HUDEP-2 (cell line): ENCODE measurements around the gene BBIP1.

ENCODE experiments used
- DNase-seq, 76 experiments: peaks; one replicate each; lab custom pipeline; 2025; ENCODE audit not compliant: unreplicated experiment in 76 of 76; lab: John Stamatoyannopoulos, UW

Gene BBIP1, protein sequence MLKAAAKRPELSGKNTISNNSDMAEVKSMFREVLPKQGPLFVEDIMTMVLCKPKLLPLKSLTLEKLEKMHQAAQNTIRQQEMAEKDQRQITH

DNA sequence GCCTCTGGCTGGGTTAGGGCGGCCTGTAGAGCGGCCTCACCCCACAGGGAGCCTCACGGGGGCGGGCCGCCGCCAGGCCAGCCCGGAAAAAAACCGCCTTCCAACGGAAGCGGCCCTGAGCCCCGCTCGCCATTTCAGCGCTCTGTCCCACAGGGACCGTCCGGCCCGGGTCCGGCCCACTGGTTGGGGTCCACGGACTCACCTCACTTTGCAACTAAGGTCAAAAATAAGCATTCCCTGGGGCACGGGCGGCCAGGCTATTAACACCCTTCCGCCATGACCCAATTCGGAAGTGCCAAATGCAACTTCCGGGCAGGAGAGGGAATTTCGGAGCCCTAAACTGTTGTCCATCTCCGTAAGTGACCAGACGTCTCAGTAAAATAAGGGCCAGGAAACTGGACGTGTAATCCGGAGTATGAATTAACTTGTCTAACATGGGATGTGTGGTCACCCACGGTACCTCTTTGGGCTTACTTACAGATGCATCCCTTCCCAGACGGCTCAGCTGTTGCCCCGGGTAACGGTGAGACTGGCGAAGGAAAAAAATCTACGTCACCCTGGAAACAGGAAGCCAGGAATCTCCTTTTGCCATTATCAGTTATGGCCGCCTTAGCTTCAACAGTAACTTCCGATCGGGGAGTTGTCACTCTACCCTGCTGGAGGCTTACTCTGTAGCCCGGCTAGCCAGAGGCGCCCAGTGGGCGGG, at the start of gene BBIP1:
Gene BBIP1, minus strand, starts transcription at position 538 of the 706 bp plus-strand sequence. CDS start 1,023 bp downstream, outside the sequence.
- DNase-seq, result peak in 53 of 76 experiments; percentile 21 to 100 (median 97)

DNA sequence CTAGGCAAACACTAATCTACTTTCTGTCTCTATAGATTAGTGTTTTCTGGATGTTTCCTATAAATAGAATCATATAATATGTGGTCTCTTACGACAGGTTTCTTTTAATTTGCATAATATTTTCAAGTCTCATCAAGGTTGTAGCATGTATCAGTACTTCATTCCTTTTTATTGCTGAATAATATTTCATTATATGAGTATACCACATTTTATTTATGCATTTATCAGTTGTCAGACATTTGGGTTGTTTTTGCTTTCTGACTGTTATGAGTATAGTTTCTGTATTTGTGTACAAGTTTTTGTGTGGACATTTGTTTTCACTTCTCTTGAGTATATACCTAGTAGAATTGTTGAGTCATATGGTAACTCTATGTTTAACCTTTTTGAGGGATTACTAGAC, 48.7 kb upstream of the BBIP1 start:
- no peak for DNase-seq

DNA sequence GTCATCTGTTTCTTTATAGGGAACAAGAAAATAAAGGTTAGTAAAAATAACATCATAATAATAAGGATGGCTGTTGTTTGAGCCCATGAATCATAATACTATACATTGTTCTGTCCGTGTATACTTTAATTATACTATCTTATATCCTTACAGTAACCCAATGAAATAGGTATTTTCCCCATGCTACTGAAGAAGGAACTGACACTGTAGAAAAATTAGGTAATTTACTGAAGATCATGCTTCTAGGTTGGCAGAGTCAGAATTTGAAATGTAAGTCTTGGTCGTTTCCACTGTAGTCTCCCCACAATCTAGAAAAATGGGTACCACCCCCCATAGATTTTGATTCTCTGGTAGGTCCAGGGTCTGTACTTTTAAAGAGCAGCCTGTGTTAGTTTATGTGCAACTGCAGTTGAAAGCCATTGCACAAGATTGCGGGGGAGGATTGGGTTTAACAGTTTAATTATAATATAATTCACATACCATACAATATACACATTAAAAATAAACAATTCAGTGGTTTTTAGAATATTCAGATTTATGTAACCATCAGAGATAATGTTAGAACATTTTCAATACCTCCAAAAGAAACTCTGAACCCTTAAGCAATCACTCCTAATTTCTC, 48.1 kb upstream of the BBIP1 start:
- no peak for DNase-seq

DNA sequence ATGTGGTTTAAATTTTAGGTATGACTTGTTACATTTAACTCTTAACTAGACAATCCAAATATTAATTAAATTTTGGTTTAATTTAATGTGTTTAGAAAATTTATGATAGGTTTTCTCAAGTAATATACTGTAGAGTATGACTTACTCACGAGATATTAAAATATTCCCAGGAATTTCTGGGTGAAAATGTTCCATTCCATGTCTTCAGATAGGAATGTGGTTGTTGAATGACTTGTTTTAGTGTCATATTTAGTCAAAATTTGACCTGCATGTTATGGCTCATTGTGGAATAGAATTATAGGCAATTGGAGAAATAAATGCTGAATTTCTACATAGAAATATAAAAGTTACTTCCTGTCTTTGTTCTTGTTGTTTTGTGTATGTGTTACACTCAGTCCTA, 47.2 kb upstream of the BBIP1 start:
- DNase-seq, result no peak

DNA sequence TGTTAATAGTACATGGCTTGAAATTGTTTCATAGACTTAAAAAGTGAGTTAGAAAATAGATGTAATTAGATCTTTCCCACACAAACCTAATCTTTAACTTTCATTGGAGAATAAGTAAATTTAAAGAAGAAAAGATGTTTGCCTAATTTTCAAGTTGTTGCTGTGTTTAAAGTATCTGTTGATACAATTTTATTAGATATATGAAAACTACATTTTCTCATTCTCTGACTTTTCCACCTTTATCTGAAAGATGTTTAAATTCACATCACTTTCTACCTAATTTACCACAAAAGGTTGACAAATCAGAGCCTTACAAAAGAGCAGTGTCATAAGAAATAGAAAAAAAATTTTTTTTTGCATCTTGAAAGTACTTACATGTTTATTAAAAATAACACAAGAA, 46.2 kb upstream of the BBIP1 start:
- DNase-seq, result no peak

DNA sequence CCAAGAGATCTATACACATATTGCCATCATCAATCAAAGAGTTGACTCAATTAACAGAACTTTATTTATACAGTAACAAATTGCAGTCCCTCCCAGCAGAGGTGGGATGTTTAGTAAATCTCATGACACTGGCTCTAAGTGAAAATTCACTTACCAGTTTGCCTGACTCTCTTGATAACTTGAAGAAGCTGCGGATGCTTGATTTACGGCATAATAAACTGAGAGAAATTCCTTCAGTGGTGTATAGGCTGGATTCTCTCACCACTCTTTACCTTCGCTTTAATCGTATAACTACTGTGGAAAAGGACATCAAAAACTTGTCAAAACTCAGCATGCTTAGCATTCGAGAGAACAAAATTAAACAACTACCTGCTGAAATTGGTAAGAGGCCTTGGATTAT, 45.7 kb upstream of the BBIP1 start:
- no peak for DNase-seq

DNA sequence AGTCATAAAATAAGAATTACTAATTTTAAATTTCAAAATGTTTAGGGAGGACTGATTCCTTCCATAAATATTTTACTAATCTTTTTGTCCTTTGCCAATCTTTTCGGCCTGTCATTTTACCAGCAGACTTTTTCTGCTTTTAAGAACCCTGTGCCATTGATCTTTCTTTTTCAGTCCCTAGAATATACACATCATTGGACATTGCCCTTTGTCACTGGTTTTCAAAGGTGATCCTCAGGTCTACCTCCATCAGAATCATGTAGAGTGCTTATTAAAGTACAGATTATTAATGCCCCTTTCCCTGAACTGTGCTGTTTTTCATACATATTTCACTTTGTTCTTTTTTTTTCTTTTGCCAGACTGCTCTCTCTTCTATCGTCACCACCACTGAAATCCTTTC, 44.2 kb upstream of the BBIP1 start:
- no peak for DNase-seq

DNA sequence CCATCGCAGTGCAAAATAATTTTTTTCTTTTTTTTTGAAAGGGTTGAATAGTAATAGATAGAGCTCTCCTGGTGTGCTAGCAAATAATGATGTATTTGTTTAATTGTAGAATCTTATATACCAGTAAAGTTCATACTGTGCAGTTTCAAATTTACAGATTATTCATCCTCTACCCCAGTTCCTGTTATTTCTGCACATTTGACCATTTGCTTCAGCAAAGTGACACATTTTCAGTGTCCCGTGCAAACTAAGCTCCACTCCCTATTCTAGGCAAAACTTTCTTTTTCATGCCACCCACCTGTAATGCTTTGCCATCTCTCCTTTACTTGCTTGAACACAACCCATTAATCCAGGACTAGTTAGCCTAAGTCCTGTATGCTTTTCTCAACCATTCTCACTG, 43.5 kb upstream of the BBIP1 start:
- no peak for DNase-seq

DNA sequence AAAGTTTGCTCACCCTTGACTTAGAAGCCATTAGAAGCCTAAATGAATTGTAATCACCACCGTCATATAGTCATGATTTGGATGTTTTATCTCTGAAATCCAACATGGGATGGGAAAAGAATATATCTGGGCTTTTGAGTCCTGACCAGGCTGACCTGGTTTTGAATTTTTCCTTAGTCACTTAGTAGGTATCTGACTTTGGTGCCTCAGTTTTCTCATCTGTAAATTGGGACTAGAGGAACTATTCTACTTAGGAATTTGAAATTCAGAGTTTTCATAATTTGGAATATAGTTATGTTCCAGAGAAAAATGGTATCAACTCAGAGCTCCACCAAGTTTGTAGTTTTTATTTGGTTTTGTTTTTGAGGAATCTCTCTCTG, 41.3 kb upstream of the BBIP1 start:
- DNase-seq, result no peak

DNA sequence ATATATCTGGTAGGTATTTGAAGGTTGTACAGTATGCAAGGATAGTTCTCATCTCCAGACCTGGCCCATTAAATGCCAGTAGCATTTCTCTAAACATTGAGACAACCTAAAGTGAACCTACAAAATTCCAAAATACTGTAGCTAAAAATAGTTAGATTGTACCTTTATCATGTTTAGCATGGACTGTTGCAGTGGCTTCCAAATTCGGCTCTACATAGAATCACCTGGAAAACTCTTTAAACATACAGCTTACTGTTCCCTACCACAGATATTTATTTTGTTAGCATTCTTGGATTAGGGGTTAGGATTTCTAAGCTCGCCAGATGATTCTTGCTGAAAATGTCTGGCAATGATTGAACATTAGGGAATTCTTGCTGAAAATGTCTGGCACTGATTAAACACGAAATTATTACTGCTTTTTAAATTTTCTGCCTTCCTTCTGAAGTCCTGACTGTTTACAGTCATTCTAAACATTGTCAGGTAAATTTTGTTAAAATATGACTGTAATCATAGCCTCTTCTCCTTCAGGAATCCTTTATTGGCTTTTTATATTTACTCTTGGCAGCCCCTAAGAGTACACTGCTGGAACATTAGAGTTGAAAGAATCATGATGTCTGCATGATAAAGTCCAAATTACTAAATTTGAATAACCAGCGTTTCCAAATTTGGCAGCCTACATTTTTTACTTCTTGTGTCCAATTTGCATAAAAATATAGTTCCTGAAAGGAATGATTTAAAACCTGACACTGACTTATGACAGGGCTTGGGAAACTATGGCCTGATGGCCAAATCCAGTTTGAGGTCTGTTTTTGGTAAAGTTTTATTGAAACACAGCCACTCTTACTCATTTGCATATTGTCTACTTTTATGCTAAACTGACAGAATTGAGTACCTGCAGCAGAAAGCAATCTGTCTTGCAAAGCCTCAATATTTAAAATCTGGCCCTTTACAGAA, 40.7 kb upstream of the BBIP1 start:
- no peak for DNase-seq

DNA sequence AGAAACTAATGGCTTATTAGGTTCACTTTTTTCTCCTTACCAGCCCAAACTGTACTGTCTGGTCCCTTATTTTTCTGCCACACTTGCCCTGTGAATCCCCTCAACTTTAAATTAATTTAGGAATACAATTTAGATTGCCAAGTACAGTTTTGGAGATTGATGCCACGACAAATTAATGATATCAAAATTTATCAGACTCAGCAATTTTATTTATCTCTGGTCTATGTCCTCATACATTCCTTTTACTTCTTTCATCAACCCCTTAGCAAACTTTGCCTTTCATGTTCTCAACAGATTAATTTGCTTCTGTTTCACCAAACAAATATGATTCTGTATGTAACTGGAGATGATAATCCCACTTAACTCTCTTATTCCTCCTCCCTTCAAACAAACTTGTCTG, 38.6 kb upstream of the BBIP1 start:
- DNase-seq, result no peak

DNA sequence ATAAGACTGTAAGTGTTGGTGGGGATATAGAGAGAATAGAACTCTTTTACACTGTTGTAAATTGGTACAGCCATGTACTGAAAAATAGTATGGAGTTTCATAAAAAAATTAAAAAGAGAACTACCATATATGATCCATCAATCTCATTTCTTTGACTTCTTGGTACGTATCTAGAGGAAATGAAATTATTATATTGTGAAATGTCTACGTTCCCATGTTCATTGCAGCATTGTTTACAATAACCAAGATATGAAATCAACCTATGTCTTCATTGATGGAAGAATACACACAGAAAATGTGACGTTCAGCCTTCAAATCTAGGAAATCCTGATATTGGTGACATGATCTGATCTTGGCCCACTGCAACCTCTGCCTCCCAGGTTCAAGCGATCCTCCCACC, 32.4 kb upstream of the BBIP1 start:
- no peak for DNase-seq

DNA sequence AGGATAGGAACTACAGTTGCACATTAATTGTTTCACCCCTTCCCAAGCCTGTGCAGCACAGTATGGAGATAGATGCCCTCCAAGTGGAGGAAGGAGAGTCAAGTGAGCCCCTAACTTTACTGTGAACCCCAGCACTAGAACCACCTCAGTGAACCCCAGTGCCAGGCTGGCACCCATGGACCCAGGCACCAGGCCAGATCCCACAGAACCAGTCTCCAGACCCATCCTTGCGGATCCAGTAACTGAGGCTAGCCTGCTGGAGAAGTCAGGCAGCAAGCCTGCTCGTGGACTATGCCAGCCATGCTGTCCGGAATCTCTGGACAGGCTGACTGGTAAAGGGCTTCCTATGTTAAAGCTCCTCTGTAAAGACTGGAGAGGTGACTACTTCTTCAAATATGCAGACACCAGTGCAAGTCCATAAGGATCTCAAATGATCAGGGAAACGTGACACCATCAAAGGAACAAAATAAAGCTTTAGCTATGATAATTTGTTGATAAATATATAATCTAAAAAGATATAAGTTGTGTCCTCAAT, 28.1 kb upstream of the BBIP1 start:
- DNase-seq, result no peak

DNA sequence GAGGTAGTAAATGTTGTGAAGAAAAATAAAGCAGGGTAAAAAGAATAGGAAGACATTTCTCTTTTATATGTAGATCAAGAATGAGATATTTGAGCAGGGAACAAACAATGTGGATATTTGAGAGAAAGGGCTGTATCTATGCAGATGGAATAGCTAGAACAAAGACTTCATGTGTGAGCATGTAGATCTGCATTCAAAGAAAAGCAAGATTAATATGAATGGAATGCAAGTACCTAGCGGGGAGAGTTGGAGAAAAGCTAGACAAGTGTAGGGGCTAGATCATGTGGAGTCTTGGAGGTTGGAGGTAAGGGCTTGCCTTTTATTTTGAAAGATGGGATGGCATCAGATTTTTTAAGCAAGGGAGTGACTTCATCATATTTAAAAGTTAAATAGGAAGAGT, 27.5 kb upstream of the BBIP1 start:
- no peak for DNase-seq

DNA sequence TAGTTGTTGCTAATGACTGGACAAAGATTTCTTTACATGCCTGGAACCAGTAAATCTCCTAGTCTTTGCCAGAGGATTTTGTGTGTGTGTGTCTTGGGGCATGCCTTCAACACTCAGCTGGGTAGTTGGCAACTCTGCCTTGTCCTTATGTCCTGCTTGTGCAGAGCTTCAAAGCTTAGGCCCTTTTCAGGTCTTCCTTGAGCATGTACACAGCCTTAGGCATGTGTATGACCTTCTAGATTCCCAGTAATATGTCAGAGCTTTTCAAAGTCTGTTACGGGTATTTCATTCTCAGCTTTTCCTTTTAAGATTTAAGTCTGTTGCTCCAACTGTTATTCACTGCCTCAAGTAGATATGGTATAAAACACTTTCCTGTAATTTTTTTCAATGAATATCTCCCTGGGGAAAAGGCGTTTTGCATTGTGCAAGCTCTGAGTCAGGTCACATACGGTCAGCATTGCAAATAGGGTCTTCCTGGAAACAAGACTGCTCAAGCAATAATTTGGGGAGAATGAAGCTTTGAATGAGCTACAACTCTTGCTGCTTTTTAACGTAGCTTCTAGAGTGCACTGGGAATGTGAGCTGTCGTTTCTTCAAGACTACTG, 25.9 kb upstream of the BBIP1 start:
- DNase-seq, result no peak

DNA sequence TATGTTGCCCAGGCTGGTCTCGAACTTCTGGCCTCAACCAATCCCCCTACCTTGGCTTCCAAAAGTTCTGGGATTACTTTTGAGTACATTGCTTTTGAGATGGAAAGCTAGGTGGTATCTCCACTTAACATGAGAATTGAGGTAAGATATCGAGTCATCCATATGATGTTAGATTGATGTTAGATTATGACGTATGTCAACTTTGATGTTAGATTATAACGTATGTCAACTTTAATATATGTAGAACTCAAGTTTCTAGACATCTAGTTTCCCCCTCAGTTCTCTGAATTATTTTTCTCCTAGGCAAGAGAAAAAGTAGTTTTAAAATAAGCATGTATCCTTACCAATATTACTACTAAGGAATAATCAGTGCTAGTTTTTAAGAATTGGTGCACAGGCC, 20.4 kb upstream of the BBIP1 start:
- DNase-seq, result no peak

DNA sequence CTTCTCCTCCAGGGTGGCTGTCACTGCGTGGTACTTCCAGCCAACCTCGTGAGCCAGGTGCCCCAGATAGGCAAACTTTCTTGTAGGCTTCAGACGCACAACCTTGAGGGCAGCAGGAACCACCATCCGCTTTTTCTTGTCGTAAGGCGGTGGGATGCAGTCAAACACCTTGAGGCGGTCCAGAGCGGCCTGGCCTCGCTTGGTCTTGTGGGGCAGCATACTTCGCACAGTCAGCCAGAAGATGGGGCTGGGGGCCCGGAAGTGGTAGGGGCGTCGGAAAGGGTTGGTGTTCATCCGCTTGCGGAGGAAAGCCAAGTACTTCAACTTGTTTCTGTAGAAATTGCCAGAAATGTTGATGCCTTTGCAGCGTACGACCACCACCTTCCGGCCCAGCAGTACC, 17.8 kb upstream of the BBIP1 start:
- no peak for DNase-seq

DNA sequence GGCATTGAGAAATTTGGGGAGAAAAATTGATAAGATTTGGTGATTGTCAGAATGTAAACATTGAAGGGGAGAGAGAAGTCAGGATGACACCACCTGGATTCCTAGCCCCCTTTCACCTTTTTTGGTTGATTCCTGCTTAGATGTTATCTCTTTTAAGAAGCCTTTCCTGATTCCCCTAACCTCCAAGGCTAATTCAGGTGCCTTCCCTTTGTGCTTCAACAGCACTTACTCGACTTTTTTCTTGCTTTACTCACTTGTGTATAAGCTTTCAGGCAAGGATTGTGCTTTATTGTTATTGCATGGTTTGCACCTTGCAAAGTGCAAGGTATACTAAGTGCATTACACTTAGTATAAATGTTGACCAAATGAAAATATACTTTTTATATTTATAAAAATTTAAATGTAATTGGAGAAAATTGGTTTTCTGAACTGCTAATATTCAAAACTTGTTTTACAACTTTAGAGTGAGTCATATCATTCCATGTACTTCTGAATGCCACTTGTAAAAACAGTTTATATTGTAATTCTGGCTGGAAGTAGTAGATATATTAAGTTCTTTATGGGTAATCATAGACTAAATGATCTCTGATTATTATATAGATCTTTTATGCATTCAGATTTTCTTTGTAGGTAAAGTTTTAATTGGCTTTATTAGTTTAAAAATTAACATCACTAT, 13.7 kb upstream of the BBIP1 start:
- DNase-seq, result no peak

DNA sequence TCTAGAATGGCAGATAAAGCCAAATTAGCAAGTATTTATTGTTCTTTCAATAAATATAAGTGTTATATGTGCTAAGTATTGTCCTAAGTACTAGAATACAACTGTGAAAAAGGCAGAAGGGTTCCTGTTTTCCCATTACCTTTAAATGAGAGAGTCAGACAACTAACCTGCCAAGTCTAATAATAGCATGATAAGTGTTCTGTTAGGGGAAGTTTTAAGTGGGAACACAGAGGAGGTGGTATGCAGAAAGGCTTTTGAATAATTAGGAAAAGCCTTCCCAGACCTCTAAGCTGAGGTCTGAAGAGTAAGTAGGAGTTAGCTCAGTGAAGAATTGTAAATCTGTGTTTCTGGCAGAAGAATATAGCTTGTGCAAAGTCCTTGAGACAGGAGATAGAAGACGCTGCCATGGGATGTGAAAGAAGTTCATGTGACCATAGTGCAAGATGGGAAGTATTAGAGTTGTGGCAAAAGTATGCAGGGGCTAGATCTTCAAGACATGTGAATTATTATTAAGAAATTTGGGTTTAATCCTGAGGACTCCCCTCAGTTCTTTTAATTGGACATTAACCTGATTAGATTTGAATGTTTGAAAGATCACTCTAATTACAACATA, 12.9 kb upstream of the BBIP1 start:
- no peak for DNase-seq

DNA sequence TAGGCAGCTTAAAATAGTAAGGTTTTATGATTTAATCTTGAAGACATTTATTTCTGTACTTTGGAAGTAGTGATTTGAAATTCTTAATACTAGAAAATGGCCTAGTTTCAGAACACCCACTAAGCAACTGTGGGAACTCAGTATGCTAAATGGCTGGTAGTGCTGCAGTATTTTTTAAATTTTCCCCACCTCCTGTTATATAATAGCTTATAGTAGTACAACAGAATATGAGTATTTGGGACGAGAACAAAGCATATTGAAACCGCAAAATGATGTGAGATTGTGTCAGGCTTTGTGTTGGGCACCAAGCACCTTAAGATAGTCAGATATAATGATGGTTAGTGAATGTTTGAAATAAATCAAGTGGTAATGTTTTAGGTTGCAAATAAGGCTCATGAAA, 8.5 kb upstream of the BBIP1 start:
- no peak for DNase-seq
